GM18520 (cell line): ENCODE measurements around the gene SH3PXD2A.
"Not testable (repeated sequence)": the region's sequence is repeated elsewhere in the genome, so short reads cannot be mapped to it uniquely, and the experiment has no call there.

Experiments
- ATAC-seq: cut with Tn5 transposase; IDR thresholded peaks from one replicate; pipeline ENCODE4 v1.9.1; 2021; ENCODE audit not compliant: unreplicated experiment

SH3PXD2A gene

GRCh38 chr10:103793920-103794883, 61.2 kb downstream of the SH3PXD2A start:
- no peak for ATAC-seq

GRCh38 chr10:103793429-103793828, 61.9 kb downstream of the SH3PXD2A start:
- no peak for ATAC-seq

- ATAC-seq: no peak
Observed at GRCh38 chr10:103792547-103792946, 62.8 kb downstream of the SH3PXD2A start.

- no peak for ATAC-seq
Observed at GRCh38 chr10:103791858-103792257, 63.5 kb downstream of the SH3PXD2A start.

GRCh38 chr10:103791291-103791690, 64.1 kb downstream of the SH3PXD2A start:
- no peak for ATAC-seq

GRCh38 chr10:103790580-103790979, 64.8 kb downstream of the SH3PXD2A start:
- no peak for ATAC-seq

GRCh38 chr10:103789771-103790201, 65.6 kb downstream of the SH3PXD2A start:
- no peak for ATAC-seq

- ATAC-seq: no peak
Observed at GRCh38 chr10:103789161-103789560, 66.2 kb downstream of the SH3PXD2A start.

GRCh38 chr10:103787331-103787730, 68.0 kb downstream of the SH3PXD2A start:
- ATAC-seq: no peak

GRCh38 chr10:103786020-103786419, 69.4 kb downstream of the SH3PXD2A start:
- ATAC-seq: no peak

- no peak for ATAC-seq
Observed at GRCh38 chr10:103784723-103785418, 70.5 kb downstream of the SH3PXD2A start.

GRCh38 chr10:103784089-103784488, 71.3 kb downstream of the SH3PXD2A start:
- ATAC-seq: no peak

GRCh38 chr10:103783681-103784080, 71.7 kb downstream of the SH3PXD2A start:
- no peak for ATAC-seq

GRCh38 chr10:103781329-103782061, 73.9 kb downstream of the SH3PXD2A start:
- no peak for ATAC-seq

GRCh38 chr10:103780242-103781149, 74.9 kb downstream of the SH3PXD2A start:
- ATAC-seq: no peak

- ATAC-seq: no peak
Observed at GRCh38 chr10:103778358-103779139, 76.8 kb downstream of the SH3PXD2A start.

- ATAC-seq: no peak
Observed at GRCh38 chr10:103776878-103777591, 78.3 kb downstream of the SH3PXD2A start.

- no peak for ATAC-seq
Observed at GRCh38 chr10:103775776-103776175, 79.6 kb downstream of the SH3PXD2A start.

GRCh38 chr10:103772846-103773245, 82.5 kb downstream of the SH3PXD2A start:
- not testable (repeated sequence) for ATAC-seq
